GM12864 (cell line): ENCODE measurements around the gene CDC5L.

Experiments
- DNase-seq: peaks from one replicate; pipeline ENCODE4 v3.0.0-alpha.2; 2011; ENCODE audit warnings: low read depth
- H3K4me3 ChIP-seq: 2 replicates; pipeline ENCODE4 v1.5.1; 2011; ENCODE audit warnings: mild to moderate bottlenecking, low read depth, low read length, control low read depth
- TF ChIP-seq, protein P1 (sequence below): IDR thresholded peaks from 2 replicates; pipeline ENCODE4 v1.5.1; 2011; ENCODE audit warnings: low read depth, mild to moderate bottlenecking, moderate library complexity, low read length, control low read depth, inconsistent platforms; ENCODE audit errors: missing control alignments

Gene CDC5L

DNA sequence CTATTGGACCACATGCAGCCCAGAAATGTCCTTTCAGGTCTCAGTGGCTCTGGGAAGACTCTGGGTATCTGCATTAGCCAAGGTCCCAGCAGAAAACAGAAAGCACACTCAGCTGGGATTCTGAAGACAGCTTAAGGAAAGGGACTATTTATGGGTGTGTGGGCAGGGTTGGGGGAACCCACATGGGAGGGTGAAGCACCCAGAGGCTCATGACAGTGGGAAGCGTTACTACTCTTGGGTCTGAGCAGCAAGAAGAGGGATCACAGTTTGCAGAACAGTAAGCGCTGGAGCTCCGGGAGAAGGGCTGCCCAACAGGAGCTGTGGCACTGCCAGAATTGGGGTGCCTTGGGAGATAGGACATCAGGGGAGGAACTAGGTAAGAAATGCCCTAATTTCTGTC lies 12.4 kb upstream of the CDC5L start:
- H3K4me3 ChIP-seq: no peak overlapping the region
- TF ChIP-seq, protein P1, sequence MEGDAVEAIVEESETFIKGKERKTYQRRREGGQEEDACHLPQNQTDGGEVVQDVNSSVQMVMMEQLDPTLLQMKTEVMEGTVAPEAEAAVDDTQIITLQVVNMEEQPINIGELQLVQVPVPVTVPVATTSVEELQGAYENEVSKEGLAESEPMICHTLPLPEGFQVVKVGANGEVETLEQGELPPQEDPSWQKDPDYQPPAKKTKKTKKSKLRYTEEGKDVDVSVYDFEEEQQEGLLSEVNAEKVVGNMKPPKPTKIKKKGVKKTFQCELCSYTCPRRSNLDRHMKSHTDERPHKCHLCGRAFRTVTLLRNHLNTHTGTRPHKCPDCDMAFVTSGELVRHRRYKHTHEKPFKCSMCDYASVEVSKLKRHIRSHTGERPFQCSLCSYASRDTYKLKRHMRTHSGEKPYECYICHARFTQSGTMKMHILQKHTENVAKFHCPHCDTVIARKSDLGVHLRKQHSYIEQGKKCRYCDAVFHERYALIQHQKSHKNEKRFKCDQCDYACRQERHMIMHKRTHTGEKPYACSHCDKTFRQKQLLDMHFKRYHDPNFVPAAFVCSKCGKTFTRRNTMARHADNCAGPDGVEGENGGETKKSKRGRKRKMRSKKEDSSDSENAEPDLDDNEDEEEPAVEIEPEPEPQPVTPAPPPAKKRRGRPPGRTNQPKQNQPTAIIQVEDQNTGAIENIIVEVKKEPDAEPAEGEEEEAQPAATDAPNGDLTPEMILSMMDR: no peak
- DNase-seq: no peak

DNA sequence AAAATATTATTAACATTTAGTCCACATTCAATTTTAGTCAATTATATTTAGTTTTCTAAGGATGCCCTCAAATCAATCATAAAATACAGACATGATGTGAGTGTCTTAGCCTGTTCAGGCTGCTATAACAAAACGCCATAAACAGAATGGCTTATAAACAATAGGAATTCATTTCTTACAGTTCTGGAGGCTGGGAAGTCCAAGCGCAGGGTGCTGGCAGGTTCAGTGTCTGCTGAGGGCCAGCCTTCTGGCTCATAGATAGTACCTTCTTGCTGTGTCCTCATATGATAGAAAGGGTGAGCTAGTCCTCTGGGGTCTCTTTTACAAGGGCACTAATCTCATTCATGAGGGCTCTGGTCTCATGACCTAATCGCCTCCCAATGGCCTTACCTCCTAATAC lies 10.0 kb upstream of the CDC5L start:
- DNase-seq: no peak
- H3K4me3 ChIP-seq: no peak overlapping the region
- TF ChIP-seq, protein P1: no peak

DNA sequence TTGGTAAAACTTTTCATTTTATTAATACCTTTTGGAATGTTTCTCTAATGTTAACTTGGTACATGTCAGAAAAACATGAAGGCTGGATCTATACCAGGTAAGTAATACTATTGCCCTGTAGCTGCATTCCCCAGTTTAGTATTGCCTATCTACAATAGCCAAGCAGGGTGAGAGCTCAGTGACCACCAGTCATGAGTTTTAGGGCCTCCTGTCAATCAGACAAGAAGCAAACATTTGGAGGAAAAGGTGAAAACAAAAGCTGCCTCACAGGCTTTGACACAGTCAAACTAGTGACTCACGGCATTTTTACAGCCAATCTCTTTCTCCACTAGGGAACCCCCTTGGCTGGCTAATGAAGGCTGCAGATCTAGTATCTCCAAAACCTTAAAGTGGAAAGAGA lies 9.5 kb upstream of the CDC5L start:
- no peak for DNase-seq
- TF ChIP-seq, protein P1: no peak
- no peak overlapping the region for H3K4me3 ChIP-seq

DNA sequence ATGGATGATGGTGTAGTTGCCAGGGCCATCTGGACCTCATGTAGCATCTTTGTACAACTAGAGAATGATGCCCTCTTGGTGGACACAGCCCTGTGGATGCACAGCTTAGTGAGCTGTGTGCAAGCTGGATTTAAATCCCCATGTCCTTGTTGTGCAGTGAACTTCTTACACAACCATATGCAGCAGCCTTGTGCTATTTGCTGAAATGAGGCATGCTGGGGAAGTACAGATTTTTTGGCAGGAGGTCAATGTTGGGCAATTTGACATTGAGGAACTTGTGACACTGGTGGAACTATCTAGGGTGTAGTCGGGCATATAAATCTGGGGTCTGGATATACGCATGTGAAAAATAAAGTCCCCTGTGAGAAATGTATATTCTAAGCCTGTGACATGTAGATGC lies 5.8 kb upstream of the CDC5L start:
- TF ChIP-seq, protein P1: no peak
- no peak overlapping the region for H3K4me3 ChIP-seq
- DNase-seq: no peak

DNA sequence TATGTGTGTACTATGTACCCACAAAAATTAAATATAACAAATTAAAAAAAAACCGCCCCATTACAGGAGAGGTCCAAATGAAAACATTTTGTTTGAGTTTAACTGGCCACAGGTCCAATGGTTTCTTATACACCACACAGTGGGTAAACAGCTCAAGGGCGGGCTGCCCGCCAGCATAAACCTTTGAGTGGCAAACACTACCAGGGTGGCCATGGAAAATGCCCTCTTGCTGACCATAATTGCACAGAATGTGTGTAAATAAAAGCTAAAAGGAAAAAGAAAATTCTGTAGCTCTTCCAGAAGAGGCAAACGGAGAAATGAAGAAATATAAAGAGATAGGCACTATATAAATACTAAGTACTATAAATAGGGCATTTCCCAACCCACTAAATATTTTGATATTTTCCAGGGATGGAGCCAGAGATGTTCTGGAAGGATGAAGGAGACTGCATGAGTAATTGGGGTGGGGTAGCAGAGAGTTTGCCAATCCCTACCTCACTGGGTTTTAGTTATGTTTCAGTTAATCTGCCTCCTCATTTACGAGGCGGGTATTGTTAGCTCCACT lies 1.1 kb upstream of the CDC5L start:
- DNase-seq: no peak
- peak overlapping the region; percentile 95 for H3K4me3 ChIP-seq
- TF ChIP-seq, protein P1: no peak

DNA sequence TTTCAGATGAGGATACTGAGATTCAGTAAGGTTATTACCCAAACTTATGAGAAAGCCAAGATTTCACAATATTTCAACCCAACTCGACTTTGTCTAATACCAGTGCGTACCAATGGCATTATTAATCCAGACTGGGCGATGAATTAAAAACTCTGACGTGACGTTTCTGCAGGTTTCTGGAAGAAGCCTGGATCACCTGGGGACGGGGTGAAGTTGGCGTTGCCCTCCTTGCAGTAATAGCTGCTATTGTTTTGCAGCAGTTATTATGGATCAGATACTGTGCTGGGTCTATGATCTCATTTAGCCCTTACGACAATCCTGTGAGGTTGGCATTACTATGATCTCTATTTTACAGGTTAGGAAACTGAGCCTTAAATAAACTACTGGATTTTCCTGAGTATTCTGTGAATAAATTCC lies 569 bp upstream of the CDC5L start:
- no peak for DNase-seq
- TF ChIP-seq, protein P1: no peak

DNA sequence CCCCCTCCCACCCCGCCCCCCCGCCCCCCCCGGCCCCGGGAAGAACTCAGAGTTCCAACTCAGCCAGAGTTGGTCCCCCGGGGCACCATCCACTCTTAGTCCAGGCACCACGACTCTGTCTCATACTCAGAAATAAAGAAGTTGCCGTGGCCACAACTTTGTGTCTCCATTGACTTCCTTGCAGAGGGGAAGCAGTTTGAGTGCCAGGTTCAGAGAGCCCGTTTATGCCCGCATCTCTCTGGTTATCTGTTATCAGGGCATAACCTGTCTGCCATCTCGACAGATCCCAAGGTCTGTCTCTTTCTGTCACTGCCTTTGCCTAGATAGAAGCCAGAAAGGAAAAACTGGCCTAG lies 605 bp downstream of the CDC5L start:
- peak overlapping the region; percentile 95 for H3K4me3 ChIP-seq
- TF ChIP-seq, protein P1: no peak
- DNase-seq: no peak

More for the DNA sequence above, 569 bp upstream of the CDC5L start:
- peak overlapping the region; percentile 95 for H3K4me3 ChIP-seq
